GM18526 (cell line): ENCODE measurements around the gene L3MBTL4.

Experiments used
- POLR2A ChIP-seq: IDR thresholded peaks from 3 replicates; pipeline ENCODE4 v1.6.1; 2011; ENCODE audit not compliant: insufficient read length; ENCODE audit errors: extremely low read depth

L3MBTL4 gene

DNA sequence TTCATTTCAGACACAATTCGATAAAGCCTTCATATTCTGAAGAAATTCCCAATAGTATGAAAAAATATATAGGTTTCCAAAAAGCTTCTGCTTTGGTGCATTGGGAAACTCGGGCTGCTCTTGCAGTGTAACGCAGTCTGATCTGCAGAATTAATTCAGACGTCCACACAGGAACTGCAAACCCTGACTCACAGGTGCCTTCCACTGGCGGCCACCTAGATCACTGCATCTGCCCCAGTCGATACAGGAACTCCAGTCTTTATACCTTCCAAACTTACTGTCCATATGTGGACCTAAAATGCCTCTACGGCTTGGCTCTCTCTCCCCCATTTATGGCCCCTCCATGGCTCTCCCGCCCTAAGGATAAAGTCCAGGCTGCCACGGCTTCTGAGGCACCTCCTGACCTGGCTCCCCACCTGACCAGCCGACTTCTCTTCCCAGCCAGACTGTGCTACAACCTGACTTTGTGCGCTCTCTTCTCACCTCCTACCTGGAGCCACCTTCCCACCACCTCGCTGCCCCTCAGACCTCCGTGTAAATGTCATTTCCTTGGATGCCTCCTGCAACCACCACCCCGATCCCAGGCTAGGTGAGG, 39.7 kb downstream of the L3MBTL4 start:
- TF ChIP-seq POLR2A: no peak

DNA sequence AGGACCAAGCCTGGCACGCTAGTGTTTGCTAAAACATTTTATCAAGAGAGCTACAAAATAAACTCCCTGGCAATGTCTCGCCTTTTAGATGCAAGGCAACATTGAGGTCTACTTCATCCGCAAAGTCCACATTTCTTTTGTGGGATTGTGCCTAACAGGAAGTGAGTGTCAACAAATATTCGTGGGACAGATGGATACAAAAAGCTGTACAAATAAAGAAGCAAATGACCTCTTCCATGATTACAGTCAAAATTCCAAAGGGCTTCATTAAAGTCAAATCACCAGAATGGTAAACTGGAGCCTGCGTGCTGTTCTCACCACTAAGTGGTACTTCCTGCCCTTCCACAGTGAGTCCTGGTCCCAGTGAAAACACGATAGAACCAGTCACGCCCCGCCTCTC, 40.4 kb downstream of the L3MBTL4 start:
- TF ChIP-seq POLR2A: no peak

DNA sequence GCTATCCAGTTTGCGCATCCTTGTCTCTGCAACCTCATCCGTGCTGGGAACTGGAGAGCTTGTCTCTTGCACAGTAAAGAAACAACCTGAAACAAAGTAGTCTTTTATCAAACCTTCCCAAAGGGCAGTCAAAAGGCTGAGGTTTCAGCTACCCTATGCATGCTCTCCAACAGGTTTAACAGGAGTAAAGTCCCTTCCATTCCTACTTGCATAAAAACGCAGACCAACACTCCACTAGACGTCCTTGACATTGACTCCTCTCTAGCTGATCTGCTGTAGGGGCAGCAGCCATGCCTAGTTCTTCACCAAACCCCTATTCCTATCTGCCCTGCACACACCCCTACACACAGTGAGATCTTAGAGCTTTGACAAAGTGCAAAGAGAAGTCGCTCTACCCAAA, 41.5 kb downstream of the L3MBTL4 start:
- no peak for TF ChIP-seq POLR2A

DNA sequence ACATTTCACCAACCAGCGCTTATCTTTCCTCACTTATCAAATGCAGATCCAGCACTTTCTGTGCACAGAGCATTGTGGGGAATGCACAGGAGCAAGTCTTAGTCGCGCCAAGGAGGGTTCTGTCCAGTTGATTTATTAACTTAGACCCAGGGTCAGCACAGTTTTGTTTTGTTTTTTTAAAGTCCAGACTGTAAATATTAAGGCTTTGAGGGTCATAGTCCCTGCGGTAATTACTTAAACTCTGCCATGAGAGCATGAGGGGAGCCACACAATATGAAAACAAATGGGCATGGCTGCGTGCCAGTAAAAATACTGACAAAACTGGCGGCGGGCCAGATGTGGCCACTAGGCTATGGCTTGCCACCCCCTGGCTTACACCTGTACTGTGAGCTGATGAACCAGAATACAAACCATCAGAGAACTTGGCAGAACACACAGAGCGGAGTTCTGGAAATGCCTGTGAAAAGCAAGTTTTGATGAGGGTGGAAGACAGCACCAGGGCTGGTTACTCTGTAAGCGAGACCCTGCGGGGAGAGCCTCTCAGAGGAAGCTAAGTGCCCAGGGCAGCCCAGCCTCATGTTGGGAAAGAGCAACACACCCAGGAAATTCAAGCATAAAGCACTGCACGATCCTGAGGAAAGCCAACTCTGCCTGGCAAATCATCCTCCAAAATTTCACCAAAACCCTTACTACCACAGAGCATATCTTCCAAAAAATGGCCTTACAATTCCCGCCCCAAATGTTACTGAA, 43.6 kb downstream of the L3MBTL4 start:
- no peak for TF ChIP-seq POLR2A

DNA sequence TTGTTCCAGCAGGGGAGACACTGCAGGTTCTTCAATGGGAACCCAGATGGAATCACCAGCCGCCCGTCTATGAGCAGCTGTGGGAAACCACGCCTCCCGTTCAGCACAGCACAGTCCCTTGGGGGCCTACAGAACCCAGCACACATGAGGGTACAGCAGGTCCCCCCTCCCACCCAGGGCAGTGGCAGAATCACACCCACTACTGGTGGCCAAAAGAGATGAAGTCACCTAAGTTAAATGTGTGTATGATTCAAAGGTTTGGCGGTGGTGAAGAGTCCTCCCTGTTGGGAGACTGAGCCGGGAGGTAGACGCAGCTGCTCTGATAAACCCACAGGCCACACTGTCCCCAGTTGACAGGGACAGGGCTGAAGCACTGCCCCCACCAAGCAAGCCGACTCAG, 44.3 kb downstream of the L3MBTL4 start:
- no peak for TF ChIP-seq POLR2A

DNA sequence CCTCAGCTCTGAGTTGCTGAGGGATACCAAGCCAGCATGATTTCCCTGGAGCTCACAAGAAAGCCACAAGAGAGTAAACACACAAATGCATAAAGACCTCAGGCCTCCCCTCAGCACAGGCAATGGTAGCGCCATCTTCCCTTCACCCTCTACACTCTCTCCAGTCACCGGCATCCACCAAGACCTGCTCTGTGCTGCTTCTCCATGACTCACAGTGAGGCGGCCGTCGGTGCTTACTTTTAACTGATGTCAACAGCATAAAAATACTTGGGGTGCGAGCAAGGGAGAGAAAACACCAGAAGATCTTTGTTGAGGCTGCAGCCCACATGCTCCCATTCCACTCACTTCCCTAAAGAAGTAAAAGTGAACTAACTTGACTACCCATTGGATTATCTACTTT, 46.7 kb downstream of the L3MBTL4 start:
- no peak for TF ChIP-seq POLR2A

DNA sequence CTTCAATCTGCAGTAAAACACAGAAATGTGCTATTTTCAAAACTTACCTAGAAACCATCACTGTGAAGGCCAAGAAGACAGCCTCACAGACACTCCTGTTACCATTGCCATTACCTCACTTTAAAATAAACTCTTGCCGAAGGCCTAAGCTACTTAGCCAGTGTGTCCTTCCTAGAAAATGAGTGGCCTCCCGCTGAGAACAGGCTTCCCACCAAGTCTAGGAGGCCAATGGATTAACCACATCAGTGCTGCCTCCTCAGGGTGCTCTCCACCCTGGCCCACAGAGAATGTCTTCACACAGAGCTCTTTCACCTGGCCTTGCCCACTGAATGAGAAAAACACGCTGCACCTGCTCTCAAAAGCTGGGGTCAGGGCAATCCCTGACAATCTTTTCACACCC, 47.5 kb downstream of the L3MBTL4 start:
- TF ChIP-seq POLR2A: no peak

DNA sequence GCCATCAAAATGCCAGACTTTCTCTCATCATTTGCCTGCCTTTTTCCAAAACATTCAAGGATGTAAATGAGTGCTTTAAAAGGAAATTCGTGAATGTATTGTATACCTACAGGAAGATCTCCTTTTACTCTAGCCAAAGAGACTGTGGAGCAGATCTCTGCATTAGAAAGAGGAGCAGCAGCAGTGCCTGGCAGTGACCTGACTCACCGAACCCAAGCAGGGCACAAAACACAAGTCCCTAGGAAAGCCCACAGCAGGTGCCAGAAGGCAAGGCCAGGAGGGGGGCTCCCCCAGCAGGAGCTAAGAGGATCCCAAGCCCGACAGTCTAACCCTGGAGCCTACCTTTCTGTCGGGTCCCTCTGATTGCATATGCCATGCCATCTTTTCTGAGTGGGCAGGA, 47.9 kb downstream of the L3MBTL4 start:
- TF ChIP-seq POLR2A: no peak

DNA sequence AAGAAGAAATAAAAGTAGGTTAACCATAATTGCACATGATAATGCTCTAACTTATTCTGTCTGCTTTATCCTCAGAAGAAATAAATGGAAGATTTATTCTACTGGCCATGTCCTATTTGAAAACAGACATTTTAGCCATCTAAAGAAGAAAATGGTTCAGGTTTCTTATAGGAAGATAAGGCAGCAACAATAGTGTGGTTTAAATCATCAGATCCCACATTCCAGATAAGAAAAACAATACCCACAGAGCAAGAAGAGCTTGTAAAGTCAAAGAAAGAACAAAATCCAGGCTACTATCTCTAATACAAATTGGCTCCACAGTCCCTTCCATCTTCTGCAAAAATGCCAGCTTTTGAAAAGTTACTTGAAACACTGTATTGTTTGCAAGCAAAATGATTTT, 49.3 kb downstream of the L3MBTL4 start:
- TF ChIP-seq POLR2A: no peak

DNA sequence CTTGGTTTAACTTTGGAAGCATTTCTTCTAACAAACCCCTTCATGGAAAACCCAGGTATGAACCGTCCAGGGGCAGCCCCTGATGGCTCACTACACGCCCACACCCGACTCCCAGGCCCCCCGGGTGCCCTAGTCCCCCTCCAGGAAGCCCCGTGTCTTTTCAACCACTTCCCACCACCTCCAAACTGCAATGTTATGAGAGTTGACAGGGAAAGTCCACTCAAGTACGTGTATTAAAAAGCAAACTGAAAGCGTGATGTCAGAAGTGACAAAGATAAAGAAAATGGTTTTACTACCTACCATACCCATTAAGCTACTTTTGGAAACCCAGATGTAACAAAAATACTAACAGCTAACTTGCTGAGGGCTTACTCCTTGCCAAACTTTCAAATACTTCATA, 51.5 kb downstream of the L3MBTL4 start:
- no peak for TF ChIP-seq POLR2A

DNA sequence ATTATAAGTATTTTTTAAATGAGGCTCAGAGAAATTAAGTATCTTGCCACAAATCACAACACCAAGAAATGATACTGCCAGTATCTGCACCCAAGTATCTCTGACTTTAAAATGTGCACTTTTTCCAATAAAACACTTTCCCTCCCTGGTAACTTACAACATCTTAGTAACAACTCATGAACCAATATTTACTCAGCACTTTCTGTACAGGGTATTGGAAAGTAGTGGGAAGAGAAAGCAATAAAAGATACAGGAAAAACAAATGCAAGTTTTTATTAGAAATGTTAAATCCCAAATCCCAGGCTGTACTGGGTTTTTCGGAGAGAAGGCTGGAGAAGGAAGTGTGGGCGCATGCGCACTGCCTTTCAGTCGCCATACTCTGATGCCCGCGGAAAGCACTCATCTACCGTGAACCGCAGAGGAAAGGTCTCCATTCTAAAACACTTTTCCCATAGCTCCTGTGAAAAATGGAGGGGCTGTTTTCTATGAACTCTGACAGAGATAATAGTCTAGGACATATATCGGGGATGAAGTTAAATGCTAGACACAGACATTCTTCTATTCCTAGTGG, 52.1 kb downstream of the L3MBTL4 start:
- TF ChIP-seq POLR2A: no peak

DNA sequence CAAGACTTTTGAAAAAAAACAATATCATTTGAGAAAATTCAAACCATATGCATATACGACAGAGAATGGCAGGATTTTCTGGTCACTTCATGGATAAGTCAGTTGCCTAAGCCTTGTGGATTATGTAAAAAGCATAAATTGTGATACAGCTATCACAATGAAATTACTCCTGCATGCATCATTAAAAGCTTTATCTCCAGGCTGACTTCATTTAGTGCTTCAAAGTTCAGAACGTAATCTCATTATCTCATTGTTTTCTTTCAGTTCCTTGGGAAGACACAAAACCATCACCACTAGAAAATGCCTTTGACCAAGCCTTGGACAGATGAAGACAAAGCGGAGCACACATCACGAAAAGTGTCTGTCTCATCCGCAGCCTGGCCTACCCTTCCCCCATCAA, 57.0 kb downstream of the L3MBTL4 start:
- no peak for TF ChIP-seq POLR2A

DNA sequence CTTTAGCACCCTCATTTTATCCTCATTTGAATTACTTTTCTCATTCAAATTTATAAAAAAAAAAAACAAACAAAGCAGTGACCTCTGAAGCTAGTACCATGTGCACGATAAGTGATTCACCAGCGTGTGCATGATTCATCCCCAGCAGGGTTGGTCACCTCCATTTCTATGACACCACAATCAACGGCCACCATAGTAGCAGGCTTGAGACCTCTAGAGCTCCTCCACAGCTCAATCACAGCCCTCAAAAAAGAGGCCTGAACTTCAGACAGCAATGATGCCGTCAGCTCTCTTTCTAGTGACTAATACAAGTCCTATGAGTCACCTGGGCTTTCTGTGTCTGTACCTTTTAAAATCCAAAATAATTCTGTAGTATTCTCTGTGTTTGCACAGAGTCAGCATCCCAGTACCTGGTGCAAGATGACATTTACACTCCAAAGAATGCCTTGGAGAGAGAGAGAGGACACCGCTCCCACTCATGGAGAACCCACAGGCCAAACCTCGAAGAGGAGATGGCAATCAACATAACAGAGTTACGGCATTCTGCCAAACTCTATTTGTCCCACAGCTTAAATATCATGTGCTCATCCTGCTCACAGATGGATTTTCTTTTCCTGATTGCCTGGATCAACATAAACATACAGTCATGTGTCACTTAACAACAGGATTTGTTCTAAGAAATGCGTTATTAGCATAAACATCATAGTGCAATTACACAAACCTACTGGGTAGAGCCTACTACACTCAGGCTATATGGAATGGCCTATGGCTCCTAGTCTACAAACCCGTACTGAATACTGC, 58.7 kb downstream of the L3MBTL4 start:
- no peak for TF ChIP-seq POLR2A

DNA sequence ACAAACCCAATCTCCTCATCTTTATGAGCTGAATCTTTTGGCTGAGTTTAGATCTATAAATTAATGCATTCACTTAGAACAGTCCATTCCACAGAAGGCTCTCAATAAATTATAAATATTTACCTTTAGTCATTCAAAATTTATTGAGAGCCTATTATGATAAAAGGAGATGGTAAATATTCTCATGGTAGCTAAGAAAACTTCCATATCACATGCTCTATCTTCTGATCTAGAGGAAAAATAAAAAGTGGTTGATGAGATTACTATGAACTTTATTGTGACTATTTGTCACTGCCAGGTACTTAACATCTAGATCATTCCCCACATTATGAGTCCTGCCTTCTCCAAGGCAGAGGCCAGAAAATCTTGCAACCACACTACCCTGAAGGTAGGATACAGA, 62.4 kb downstream of the L3MBTL4 start:
- no peak for TF ChIP-seq POLR2A

DNA sequence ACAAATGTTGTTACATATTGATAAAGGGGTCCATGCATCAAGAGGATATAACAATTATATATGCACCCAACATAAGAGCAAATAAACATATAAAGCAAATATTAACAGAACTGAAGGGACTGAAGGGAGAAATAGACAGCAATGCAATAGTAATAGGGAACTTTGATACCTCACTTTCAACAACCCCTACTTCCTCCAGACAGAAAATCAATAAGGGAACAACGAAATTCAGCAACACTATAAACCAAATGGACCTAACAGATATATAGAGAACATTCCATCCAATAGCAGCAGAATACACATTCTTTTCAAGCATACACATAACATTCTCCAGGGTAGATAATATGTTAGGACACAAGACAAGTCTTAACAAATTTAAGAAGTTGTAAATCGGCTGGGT, 71.7 kb downstream of the L3MBTL4 start:
- no peak for TF ChIP-seq POLR2A

DNA sequence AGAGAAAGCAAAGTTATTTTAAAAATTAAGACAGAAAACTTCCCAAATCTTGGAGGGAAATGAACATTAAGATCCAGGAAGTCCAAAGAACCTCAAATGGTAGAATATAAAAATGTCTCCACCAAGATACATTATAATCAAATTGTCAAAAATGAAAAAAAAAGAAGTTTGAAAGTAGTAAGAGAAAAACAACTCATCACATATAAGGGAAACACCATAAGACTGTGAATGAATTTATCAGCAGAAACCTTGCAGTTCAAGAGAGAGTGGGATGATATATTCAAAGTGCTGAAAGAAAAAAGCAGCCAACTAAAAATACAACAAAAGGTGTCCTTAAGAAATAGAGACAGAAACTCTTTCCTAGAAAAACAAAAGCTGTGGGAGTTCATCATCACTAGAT, 73.0 kb downstream of the L3MBTL4 start:
- no peak for TF ChIP-seq POLR2A

DNA sequence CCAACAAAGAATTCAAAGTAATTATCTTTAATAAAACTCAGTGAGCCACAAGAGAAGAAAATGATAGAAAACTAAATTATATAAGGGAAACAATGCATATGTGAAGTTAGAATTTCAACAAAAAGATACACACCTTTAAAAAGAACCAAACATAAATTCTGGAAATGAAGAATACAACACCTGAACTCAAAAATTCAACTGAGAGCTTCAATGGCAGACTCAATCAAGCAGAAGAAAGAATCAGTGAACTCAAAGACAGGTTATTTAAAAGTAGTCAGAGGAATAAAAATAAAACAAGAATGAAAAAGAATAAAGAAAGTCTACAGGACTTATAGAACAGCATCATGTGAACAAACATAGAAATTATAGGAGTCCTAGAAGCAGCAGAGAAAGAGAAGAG, 73.4 kb downstream of the L3MBTL4 start:
- TF ChIP-seq POLR2A: no peak

DNA sequence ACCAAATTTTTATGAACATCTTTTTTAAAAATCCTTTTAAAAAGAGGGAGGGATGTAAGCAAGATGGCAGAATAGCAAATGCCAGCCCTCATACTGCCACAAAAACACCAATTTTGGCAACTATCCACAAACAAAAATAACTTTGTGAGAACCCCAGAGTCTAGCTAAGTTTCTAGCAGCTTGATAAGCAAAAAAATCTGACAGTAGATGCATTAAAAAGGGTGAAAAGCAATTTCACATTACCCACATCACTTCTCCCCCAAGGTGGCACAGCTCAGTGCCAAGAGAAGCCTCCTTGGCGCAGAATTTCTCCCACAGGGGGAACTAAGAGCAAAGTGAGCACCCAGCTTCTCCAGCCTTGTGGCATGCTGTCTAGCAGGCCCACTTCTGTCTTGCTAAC, 74.6 kb downstream of the L3MBTL4 start:
- TF ChIP-seq POLR2A: no peak
